ENCODE data around the gene RBM23.

DNA sequence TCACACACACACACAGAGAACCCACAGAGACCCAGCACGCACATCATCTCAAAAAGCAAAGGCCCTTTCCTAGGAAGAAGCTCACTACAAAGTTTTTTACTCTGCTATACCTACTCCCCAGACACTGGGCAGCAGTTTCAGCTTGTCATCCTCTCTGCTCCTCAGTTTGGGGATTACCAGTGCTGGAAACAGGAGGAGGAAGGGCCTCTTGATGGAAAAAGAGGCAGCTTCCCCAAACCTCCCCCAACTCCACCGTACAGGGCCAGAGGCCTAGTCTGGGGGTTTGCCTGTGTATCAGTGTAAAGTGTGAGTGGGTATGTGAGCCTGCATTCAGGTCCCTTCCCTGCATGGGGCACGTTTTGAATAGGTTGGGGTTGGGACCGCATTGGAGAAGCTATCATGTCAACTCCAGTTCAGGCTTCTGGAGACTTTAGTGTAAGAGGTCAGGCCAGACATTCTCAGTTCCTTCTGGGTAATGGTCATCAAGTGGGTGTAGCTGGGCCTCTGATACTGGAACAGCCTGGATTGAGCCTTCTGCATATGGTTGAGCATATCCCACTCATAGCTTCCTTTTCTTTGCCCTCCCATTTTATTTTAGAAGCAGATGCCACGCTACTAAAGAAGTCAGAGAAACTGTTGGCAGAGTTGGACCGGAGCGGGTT, 34.7 kb downstream of the RBM23 start:
- TF ChIP-seq POLR2A (IDR thresholded peaks at IDR 0.05; ENCODE audit: low read depth, low read length) (no peak), CTCF (IDR thresholded peaks at IDR 0.05; ENCODE audit: extremely low read depth in 1 of 2, insufficient read depth in 1 of 2, low read depth in 1 of 2, low read length in 2 of 2) (no peak)
- TF ChIP-seq, protein P1, sequence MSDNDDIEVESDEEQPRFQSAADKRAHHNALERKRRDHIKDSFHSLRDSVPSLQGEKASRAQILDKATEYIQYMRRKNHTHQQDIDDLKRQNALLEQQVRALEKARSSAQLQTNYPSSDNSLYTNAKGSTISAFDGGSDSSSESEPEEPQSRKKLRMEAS (IDR thresholded peaks at IDR 0.05; ENCODE audit: insufficient read depth, insufficient read length), result no peak

Measured in endothelial cell of umbilical vein (primary cell).